GM19455 (cell line): ENCODE measurements around the gene TMEM181.
"Not testable (repeated sequence)": the region's sequence is repeated elsewhere in the genome, so short reads cannot be mapped to it uniquely, and the experiment has no call there.

Source experiments
- ATAC-seq: cut with Tn5 transposase; IDR thresholded peaks from one replicate; pipeline ENCODE4 v1.9.1; 2021; ENCODE audit not compliant: unreplicated experiment

Gene TMEM181

DNA sequence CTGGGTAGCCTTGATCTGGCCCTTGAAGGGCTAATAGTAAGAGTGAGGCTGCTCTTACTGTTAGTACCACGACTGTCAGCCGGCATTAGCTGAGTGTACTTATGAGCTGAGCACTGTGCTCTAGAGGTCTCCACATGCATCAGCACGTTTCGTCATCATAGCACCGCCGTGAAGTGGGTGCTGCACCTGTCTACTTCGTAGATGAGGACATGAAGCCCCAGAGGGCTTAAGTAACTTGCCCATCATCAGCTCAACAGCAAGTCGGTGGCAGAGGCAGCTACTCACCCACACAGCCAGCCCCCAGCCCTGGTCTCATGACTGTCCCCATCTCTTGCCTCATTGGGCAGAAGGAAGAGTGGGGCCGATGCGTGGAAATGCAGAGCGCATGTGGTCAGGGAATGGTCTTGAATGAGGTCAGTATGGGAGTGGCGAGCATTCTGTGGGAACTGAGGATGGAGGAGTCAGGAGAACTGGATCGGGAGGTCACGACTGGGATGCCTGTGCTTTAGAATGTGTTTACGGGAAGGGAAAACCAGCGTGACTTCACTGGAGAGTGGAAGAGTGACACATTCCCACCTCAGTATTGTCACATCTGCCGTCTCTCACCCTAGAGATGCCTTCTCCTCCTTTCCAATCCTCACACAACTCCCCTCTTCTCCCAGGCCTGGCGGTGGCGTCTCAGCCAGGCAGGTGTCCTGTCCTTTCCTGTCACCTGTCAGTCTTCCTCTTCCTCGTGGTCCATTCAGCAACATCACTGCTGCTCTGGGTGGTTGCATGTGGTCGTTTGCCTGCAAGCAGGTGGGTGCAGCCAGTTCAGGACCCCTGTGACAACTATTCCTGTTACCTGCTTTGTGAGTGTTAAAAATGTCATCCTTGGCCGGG, 95.9 kb downstream of the TMEM181 start:
- no peak for ATAC-seq

DNA sequence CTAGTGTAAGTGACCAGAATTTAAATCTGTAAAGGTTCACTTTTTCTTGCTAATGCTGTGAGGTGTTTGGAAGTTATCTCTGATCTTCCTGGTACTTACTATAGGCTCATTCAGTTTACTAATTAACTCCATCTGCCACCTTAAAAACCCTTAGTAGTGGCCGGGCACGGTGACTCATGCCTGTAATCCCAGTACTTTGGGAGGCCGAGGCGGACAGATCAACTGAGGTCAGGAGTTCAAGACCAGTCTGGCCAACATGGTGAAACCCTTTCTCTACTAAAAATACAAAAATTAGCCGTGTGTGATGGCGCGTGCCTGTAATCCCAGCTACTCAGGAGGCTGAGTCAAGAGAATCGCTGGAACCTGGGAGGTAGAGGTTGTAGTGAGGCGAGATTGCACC, 97.1 kb downstream of the TMEM181 start:
- ATAC-seq: not testable (repeated sequence)

DNA sequence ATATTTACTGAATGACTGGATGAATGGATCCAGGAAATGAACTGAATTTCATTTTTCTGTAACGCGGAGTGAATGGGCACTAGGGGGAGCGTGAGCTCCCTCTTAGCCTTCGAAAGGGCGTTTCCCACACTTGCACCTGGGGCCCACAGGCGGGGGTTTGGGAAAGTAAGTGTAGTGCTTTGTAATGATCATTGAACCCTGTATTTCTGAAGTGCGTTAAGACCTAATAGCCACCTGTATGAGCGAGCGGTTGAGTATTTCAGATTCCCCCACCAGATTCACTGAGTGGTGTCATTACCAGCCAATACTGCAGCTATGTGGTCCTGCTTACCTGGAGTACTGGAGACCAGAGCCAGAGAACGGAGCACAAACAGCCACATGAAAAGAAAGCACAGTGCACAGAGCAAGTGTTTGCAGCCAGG, 100.5 kb downstream of the TMEM181 start:
- no peak for ATAC-seq

GRCh38 chr6:158661156-158661685, 101.3 kb downstream of the TMEM181 start:
- ATAC-seq: no peak

- no peak for ATAC-seq
These were observed 102.7 kb downstream of the TMEM181 start for GRCh38 chr6:158662607-158662953.

DNA sequence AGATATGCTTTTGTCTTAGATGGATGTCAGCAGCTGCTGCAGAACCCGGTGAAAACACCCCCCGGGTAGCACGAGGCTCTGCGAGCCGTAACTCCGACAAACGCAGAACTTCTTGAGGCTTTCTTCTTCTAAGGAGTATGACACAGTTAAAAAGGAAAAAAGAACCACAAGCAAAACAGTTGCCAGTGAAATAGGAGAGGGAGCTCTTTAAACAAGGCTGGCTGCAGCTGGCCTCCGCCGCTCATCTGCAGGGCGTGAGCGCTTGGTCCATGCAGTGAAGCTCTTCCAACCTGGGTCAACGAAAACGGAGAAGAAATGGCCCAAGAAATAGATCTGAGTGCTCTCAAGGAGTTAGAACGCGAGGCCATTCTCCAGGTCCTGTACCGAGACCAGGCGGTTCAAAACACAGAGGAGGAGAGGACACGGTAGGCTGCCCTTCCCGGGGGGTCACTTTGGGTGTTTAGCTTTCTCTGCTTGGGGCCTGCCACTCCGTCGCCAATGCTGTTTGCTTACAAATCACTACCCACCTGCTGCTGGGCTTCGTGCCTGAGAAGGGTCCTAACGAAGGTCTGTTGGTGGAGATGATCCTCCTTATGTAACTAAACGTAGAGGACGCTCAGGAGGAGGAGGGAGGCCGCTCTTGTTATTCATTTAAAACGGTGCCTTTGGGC, 103.2 kb downstream of the TMEM181 start:
- no peak for ATAC-seq

- ATAC-seq: no peak
These were observed 103.8 kb downstream of the TMEM181 start for GRCh38 chr6:158663625-158664165.

GRCh38 chr6:158665332-158665731, 105.4 kb downstream of the TMEM181 start:
- no peak for ATAC-seq

DNA sequence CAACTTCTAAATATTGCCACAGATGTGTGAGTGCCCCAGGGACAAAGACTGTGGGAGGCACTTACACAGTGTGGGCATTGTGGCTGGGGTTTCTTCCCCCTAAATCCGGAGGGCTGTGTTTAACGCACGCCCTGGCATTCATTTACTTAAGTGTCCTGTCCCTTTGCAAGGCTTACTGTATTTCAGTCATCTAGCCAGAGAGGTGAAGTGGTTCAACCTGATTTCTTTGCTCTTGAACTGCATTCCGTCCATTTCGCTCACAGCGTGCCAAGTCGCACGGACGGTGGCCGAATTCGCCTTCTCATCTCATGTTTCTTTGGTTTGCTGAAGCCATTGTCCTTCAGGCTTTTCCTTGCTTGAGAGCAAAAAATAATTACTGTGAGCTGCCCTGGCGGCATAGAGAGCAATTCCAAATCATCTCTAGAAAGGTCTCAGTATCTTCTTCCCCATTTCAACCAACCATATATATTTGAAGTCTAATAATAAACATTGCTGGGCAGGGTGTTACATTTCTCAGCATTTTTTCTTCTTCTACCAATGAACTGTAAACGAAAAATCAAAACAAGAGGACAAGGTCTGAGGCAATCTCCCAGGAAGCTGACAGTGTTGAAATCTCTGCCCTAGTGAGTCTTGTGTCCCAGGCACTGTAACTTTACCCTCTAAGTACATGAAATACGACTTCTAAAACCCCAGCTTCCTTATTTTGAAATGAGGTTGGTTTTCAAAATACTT, 106.9 kb downstream of the TMEM181 start:
- no peak for ATAC-seq

DNA sequence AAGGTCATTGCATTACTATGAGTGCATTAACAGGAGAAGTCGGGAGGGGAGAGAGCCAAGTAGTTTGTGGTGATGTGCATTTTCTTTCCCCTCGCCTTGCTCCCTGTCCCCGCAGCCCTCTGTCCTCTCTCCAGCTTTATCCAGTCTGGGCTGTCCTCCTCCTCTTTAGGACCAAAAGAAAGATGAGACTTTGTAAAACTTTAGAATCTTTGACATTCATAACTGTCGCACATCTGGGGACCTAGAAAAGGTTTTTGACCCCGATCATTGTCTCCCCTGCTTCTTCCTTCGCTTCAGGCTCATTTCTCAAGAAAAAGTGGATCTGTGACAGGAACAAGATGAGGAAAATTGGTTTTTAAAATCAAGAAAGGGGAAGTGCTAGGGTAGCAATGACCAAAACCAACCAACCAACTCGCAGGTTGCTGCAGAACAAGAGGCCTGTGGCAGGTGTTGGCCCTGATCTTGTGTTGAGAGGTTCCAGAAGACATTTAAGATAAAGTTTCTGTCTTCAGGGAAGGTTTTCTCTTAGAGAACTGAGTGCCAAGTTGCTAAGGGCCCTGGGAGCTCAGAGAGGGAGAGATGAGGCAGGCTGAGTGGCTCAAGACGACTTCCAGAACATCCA, 107.6 kb downstream of the TMEM181 start:
- ATAC-seq: no peak

- no peak for ATAC-seq
These were observed 108.8 kb downstream of the TMEM181 start for GRCh38 chr6:158668707-158669103.

GRCh38 chr6:158669145-158670035, 109.5 kb downstream of the TMEM181 start:
- ATAC-seq: no peak

- ATAC-seq: not testable (repeated sequence)
These were observed 112.2 kb downstream of the TMEM181 start for GRCh38 chr6:158672119-158672518.

- ATAC-seq: no peak
These were observed 112.8 kb downstream of the TMEM181 start for GRCh38 chr6:158672726-158673125.

DNA sequence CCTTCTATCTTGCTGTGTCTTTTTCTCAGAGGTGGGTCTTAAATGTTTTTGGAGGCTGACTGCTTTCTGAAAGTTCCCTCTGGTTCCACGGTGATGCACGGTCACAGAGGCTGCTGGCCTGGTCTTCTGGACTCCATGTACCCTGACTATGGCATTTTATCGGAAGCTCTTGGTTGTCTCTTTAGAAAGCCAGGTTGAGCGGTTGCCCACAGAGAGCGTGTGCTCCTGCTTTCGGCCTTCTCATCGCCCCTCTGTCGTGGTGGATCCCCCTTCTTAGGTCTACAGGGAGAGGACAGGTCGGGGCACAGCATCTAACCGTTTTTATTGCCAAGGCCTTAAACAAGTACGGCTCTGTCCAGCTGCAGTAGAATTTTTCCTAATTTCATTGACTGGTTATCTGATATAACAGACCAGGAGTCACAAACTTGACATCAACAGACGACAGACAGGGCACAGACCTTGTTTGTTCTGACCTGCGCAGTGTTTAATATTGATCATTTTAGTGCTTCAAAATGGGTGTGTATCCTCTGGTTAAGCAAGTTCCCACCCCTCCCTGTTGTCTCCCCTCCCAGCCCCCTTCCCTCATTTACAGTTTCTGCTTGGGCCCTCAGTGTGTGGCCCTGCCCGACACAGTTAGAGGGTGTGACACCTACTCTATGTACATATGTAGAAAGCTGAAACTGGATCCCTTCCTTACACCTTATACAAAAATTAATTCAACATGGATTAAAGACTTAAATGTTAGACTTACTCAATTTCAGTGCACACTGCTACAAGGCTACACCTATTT, 114.6 kb downstream of the TMEM181 start:
- no peak for ATAC-seq

DNA sequence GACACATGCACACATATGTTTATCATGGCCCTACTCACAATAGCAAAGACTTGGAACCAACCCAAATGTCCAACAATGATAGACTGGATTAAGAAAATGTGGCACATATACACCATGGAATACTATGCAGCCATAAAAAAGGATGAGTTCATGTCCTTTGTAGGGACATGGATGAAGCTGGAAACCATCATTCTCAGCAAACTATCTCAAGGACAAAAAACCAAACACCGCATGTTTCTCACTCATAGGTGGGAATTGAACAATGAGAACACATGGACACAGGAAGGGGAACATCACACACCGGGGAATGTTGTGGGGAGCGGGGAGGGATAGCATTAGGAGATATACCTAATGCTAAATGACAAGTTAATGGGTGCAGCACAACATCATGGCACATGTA, 117.2 kb downstream of the TMEM181 start:
- not testable (repeated sequence) for ATAC-seq

- ATAC-seq: no peak
These were observed 118.2 kb downstream of the TMEM181 start for GRCh38 chr6:158677906-158678578.

GRCh38 chr6:158680015-158680414, 120.1 kb downstream of the TMEM181 start:
- ATAC-seq: no peak
